ENCODE measurements around the gene RGS6. TPM values are rescaled to one million over a fixed set of nuclear protein-coding genes. Genes with fewer than 3 reads are reported as not detected.

RGS6 gene
- total RNA-seq, 1 donor from 2014 or later = not detected

GRCh38 chr14:72452774-72453173, 520.5 kb downstream of the RGS6 start:
- ChIA-PET CTCF (no interaction called here), POLR2A (no interaction called here)
- Mint-ChIP-seq H3K27ac (no peak overlapping the region), H3K4me1 (peaks cover 16% of the 10 kb centered on the region), H3K9me3 (no peaks in the 10 kb centered on the region), H3K27me3 (no peaks in the 10 kb centered on the region), H3K4me3 (no peak overlapping the region), H3K36me3 (ENCODE audit: low read depth) (no peaks in the 10 kb centered on the region)
- intact Hi-C loops (cut with micrococcal nuclease) = no loop called here
- TF ChIP-seq, protein P1, sequence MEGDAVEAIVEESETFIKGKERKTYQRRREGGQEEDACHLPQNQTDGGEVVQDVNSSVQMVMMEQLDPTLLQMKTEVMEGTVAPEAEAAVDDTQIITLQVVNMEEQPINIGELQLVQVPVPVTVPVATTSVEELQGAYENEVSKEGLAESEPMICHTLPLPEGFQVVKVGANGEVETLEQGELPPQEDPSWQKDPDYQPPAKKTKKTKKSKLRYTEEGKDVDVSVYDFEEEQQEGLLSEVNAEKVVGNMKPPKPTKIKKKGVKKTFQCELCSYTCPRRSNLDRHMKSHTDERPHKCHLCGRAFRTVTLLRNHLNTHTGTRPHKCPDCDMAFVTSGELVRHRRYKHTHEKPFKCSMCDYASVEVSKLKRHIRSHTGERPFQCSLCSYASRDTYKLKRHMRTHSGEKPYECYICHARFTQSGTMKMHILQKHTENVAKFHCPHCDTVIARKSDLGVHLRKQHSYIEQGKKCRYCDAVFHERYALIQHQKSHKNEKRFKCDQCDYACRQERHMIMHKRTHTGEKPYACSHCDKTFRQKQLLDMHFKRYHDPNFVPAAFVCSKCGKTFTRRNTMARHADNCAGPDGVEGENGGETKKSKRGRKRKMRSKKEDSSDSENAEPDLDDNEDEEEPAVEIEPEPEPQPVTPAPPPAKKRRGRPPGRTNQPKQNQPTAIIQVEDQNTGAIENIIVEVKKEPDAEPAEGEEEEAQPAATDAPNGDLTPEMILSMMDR (IDR thresholded peaks at IDR 0.05) = no peak
- DNase-seq (no peak), ATAC-seq (ENCODE audit: low read depth) (no peak)

DNA sequence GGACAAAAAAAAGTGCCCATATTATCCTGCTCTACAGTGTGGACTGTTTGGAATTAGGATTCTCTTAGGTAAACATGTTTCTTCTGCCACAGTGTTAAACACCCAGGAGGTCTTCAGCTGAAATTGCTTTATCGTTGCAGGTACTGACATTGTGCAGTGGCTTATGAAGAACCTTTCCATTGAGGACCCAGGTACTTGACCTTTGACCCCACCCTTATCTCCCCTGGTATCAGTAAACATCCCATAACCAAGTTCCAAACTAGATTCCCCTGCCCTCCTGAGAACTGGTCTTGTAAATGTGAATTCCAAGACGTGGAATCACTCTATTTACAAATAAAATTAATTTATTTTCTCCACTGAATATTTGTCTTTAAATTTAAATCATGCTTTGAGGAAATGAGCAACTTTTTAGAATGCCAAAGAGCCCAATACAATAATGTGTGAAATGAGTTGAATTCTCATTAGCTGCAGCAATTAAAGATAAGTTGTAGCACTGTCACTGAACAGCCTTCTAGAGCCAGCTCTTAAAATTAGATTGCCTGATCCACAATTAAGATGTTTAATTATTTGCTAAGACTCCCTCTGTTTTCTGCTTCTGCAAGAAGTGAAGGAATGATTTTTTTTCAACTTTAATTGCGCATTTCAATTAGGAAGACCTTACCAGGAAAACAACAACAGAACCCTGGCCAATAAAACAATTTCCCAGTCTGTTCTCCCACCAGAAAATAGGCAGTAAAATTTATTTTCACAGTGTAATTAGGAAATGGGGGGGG, 522.3 kb downstream of the RGS6 start:
- TF ChIP-seq, protein P1 (IDR thresholded peaks at IDR 0.05) = no peak
- no peaks in the 10 kb centered on the region for H3K9me3 Mint-ChIP-seq
- H3K4me3 Mint-ChIP-seq = no peak overlapping the region
- no peaks in the 10 kb centered on the region for H3K27me3 Mint-ChIP-seq
- ATAC-seq (ENCODE audit: low read depth) (no peak), DNase-seq (no peak)
- ChIA-PET POLR2A (no interaction called here), CTCF (interaction anchor here (0.6 kb wide), 1 partner anchor 1502 kb away, joined by 3 read pairs; no protein-coding TSS in a partner anchor)
- no peak overlapping the region for H3K27ac Mint-ChIP-seq
- intact Hi-C loops (cut with micrococcal nuclease) = no loop called here
- no peaks in the 10 kb centered on the region for H3K36me3 Mint-ChIP-seq (ENCODE audit: low read depth)
- H3K4me1 Mint-ChIP-seq = peaks cover 16% of the 10 kb centered on the region

- no peaks in the 10 kb centered on the region for H3K4me1 Mint-ChIP-seq
- no peak overlapping the region for H3K4me3 Mint-ChIP-seq
- H3K9me3 Mint-ChIP-seq = no peaks in the 10 kb centered on the region
- H3K36me3 Mint-ChIP-seq (ENCODE audit: low read depth) = no peaks in the 10 kb centered on the region
- TF ChIP-seq, protein P1 (IDR thresholded peaks at IDR 0.05) = no peak
- no peak overlapping the region for H3K27ac Mint-ChIP-seq
- no peak for ATAC-seq (ENCODE audit: low read depth)
- ChIA-PET CTCF (no interaction called here), POLR2A (no interaction called here)
- H3K27me3 Mint-ChIP-seq = no peaks in the 10 kb centered on the region
- DNase-seq = no peak
- intact Hi-C loops (cut with micrococcal nuclease) = no loop called here
Measured at GRCh38 chr14:72457641-72458040, 525.4 kb downstream of the RGS6 start.

GRCh38 chr14:72462056-72462455, 529.8 kb downstream of the RGS6 start:
- Mint-ChIP-seq H3K27me3 (no peaks in the 10 kb centered on the region), H3K9me3 (peaks cover 10% of the 10 kb centered on the region), H3K4me1 (no peaks in the 10 kb centered on the region), H3K27ac (no peak overlapping the region), H3K4me3 (no peak overlapping the region), H3K36me3 (ENCODE audit: low read depth) (no peaks in the 10 kb centered on the region)
- TF ChIP-seq, protein P1 (IDR thresholded peaks at IDR 0.05) = no peak
- ChIA-PET POLR2A (no interaction called here), CTCF (no interaction called here)
- ATAC-seq (ENCODE audit: low read depth) (no peak), DNase-seq (no peak)
- intact Hi-C loops (cut with micrococcal nuclease) = no loop called here

- TF ChIP-seq, protein P1 (IDR thresholded peaks at IDR 0.05) = no peak
- Mint-ChIP-seq H3K27me3 (no peaks in the 10 kb centered on the region), H3K4me1 (no peaks in the 10 kb centered on the region), H3K27ac (no peak overlapping the region), H3K4me3 (no peak overlapping the region), H3K36me3 (ENCODE audit: low read depth) (no peaks in the 10 kb centered on the region), H3K9me3 (peaks cover 10% of the 10 kb centered on the region)
- intact Hi-C loops (cut with micrococcal nuclease) = no loop called here
- no peak for ATAC-seq (ENCODE audit: low read depth)
- ChIA-PET POLR2A (no interaction called here), CTCF (no interaction called here)
- no peak for DNase-seq
Measured at GRCh38 chr14:72463291-72463866, 531.1 kb downstream of the RGS6 start.
